Measurements from ENCODE around the gene ASCL1. TPM values are rescaled to one million over a fixed set of nuclear protein-coding genes. Genes with fewer than 3 reads are reported as not detected.

ASCL1 gene
- total and polyA plus RNA-seq, 12 donors: not detected

DNA sequence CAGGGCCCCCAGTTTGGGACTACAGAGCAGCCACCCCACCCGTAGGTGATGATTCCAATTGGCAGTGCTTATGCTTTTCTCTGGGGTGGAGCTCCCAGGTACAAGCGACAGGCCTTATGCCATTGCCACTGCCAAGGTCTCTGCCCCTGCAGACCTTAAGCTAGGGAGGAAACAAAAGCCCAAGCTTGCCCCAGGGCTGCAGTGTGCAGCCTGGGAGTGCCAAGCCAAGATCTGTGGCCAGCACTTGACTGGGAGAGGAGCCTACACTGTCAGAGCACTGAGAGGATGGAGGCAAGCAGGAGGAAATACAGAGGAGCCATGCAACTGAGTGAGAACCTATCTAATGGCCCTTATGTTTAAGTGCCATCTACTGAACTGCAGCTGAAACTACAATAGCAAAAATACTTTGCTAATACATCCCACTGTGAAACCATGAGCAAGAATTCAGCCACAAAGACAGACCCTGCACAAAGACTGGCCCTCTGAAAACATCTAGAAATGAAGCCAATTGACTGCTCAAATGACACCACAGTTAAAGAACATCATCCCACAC, 17.7 kb upstream of the ASCL1 start:
- TF ChIP-seq, protein P1, sequence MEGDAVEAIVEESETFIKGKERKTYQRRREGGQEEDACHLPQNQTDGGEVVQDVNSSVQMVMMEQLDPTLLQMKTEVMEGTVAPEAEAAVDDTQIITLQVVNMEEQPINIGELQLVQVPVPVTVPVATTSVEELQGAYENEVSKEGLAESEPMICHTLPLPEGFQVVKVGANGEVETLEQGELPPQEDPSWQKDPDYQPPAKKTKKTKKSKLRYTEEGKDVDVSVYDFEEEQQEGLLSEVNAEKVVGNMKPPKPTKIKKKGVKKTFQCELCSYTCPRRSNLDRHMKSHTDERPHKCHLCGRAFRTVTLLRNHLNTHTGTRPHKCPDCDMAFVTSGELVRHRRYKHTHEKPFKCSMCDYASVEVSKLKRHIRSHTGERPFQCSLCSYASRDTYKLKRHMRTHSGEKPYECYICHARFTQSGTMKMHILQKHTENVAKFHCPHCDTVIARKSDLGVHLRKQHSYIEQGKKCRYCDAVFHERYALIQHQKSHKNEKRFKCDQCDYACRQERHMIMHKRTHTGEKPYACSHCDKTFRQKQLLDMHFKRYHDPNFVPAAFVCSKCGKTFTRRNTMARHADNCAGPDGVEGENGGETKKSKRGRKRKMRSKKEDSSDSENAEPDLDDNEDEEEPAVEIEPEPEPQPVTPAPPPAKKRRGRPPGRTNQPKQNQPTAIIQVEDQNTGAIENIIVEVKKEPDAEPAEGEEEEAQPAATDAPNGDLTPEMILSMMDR (IDR thresholded peaks at IDR 0.05): no peak
- no peaks in the 10 kb centered on the region for H3K4me1 ChIP-seq
- peaks cover 0 to 13% (median 3%) of the 10 kb centered on the region in 7 donors for H3K27me3 ChIP-seq
- no peaks in the 10 kb centered on the region for H3K36me3 ChIP-seq
- peaks cover 0 to 51% (median 6%) of the 10 kb centered on the region in 11 donors for H3K9me3 ChIP-seq
- H3K4me3 ChIP-seq: no peak overlapping the region
- 69 to 74% methylated on average over 2 of the region's 2 CpGs for WGBS, 2 donors
- ATAC-seq (no peak), DNase-seq (no peak)
- H3K27ac ChIP-seq: no peak overlapping the region
- intact Hi-C loops (cut with DNase I): loop anchor here in 1 of 10 donors (10.0 kb wide), 1 partner anchor 615 kb away; no protein-coding TSS in a partner anchor

DNA sequence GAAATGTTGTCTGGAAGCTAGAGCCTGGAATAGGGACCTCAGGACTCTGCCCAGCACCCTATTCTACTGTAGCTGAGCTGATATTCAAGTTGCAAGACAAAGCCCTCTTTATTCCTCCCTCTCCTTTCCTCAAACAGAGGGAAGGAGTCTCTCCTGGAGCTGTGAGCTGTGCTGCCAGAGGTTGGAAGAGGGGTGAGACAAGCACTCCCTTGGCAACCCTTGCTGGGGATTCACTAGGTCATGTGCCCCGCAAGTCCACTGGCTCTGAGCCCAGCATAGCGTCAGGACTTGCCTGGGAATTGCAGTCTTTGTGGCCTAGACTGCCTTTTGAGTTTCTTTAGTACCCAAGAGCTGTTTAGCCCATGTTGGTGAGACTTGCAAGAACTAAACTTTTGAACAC, 11.4 kb upstream of the ASCL1 start:
- 42 to 47% methylated on average over 2 of the region's 2 CpGs for WGBS, 2 donors
- intact Hi-C loops (cut with DNase I): loop anchor here in 5 of 10 donors (2.0 to 10.0 kb wide), 3 partner anchors 601 to 609 kb away; no protein-coding TSS in a partner anchor
- Histone ChIP-seq H3K27me3 (peaks cover 0 to 49% (median 35%) of the 10 kb centered on the region in 7 donors), H3K36me3 (no peaks in the 10 kb centered on the region), H3K27ac (no peak overlapping the region), H3K9me3 (peaks cover 0 to 44% (median 2%) of the 10 kb centered on the region in 11 donors), H3K4me3 (no peak overlapping the region), H3K4me1 (peaks cover 0 to 5% (median 0%) of the 10 kb centered on the region in 9 donors)
- ATAC-seq (no peak), DNase-seq (no peak)
- TF ChIP-seq, protein P1 (IDR thresholded peaks at IDR 0.05): no peak

DNA sequence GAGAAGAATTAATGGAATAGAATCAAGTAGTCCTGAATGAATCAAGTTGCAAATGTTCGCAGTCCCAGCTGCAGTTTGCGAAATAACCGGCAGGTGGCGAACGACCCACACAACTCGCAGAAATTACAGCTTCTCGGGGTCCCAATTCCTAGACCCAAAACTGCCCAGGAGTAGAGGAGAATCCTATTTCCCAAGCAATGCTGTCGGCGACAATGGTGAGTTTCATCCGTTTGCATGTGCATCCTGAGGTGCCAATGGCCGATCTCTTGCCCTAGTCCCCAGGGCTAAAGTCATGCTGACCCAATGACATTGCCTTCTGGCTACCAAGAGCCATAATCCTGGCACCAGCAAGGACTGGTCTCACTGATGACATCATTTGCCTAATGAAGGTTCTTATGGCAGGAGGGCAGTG, 8.5 kb upstream of the ASCL1 start:
- ATAC-seq: no peak
- H3K27me3 ChIP-seq: peaks cover 0 to 78% (median 64%) of the 10 kb centered on the region in 7 donors
- TF ChIP-seq, protein P1 (IDR thresholded peaks at IDR 0.05): peak; percentile 52 to 84 (median 76)
- peaks cover 0 to 17% (median 0%) of the 10 kb centered on the region in 11 donors for H3K9me3 ChIP-seq
- WGBS, 2 donors: 1 to 2% methylated on average over 11 of the region's 11 CpGs
- no peaks in the 10 kb centered on the region for H3K36me3 ChIP-seq
- intact Hi-C loops (cut with DNase I): loop anchor here in 9 of 10 donors (2.0 to 10.0 kb wide), 4 partner anchors 598 to 606 kb away; no protein-coding TSS in a partner anchor
- H3K27ac ChIP-seq: no peak overlapping the region
- DNase-seq: peak in 1 of 2 donors; percentile 41
- peaks cover 0 to 5% (median 0%) of the 10 kb centered on the region in 9 donors for H3K4me1 ChIP-seq
- H3K4me3 ChIP-seq: no peak overlapping the region

DNA sequence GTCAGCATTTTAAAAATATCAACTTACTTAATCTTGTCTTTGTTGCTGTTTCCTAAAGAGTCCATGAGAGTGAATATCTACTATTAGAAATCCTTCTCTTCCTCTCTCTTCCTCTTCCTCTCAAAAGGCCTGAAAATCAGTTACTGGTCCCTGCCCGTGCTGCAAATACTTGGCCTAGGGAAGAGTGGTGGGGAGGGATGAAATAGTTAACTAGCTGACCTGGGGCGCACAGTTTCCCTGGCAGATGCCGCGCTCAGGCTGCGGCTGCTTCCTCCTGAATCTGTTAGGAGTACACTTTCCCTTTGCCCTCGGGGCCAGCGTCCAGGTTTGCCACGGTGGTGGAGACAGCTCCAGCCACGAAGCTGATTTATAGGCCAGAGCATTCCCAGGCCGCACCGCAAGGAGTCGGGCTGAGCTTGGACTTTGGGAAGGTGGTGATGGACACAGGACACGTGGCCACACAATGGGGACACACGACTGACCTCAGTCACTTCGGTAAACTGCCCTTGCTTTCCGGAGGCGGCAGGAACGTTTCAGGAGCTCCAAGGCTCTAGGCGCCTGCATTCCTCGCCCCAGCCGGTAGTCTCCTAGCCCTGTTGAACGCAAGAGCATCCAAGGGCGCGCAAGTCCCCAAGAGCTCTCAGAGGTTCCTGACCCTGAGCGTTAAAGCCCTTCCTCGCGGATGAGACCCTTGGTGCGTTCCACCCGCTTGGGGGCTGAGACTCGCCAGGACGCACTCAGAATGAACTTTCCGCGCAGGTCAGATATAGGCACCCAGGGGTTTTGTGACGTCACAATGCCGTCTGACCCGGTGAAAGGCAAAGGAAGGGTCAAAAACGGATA, 7.1 kb upstream of the ASCL1 start:
- no peak overlapping the region for H3K4me3 ChIP-seq
- no peak overlapping the region for H3K27ac ChIP-seq
- no peak for DNase-seq
- no peak for ATAC-seq
- WGBS, 2 donors: 1 to 3% methylated on average over 37 of the region's 37 CpGs
- peaks cover 1 to 91% (median 77%) of the 10 kb centered on the region in 7 donors for H3K27me3 ChIP-seq
- H3K36me3 ChIP-seq: no peaks in the 10 kb centered on the region
- TF ChIP-seq, protein P1 (IDR thresholded peaks at IDR 0.05): no peak
- H3K4me1 ChIP-seq: peaks cover 0 to 5% (median 0%) of the 10 kb centered on the region in 9 donors
- intact Hi-C loops (cut with DNase I): no loop called here
- H3K9me3 ChIP-seq: peaks cover 0 to 9% (median 0%) of the 10 kb centered on the region in 11 donors
